Mucosa of stomach (tissue), 1 donor: ENCODE measurements around the gene GABARAP.
A peak's percentile ranks its signal among the peaks of the same experiment; 100 is the strongest.

Experiments used
- H3K27me3 ChIP-seq: one replicate; pipeline ENCODE4 v1.7.0; 2013; ENCODE audit warnings: mild to moderate bottlenecking, low read length; ENCODE audit not compliant: control insufficient read depth, insufficient read depth
- H3K36me3 ChIP-seq: one replicate; pipeline ENCODE4 v1.7.0; 2013; ENCODE audit warnings: low read length; ENCODE audit not compliant: control insufficient read depth, insufficient read depth
- H3K4me1 ChIP-seq: one replicate; pipeline ENCODE4 v1.7.0; 2013; ENCODE audit warnings: mild to moderate bottlenecking, low read length; ENCODE audit not compliant: control insufficient read depth, insufficient read depth
- H3K4me3 ChIP-seq: one replicate; pipeline ENCODE4 v1.7.0; 2013; ENCODE audit warnings: low read length
- H3K9ac ChIP-seq: one replicate; pipeline ENCODE4 v1.7.0; 2013; ENCODE audit warnings: mild to moderate bottlenecking, low read length, moderate library complexity
- H3K9me3 ChIP-seq: one replicate; pipeline ENCODE4 v1.7.0; 2013; ENCODE audit warnings: mild to moderate bottlenecking, low read length, moderate library complexity; ENCODE audit not compliant: control insufficient read depth
- donor health status: Pancreatic carcinoma.

The GABARAP gene

GRCh38 chr17:7241783-7242716, at the start of gene GABARAP:
Gene GABARAP, minus strand, starts transcription at chr17:7242449. Its CDS starts 119 bp downstream, at chr17:7242330.
- H3K9ac ChIP-seq: peak within 1 kb of the TSS; percentile 90
- peak within 1 kb of the TSS; percentile 82 for H3K4me3 ChIP-seq
- H3K4me1 ChIP-seq: peaks cover 25% of the 10 kb centered on the region
- H3K36me3 ChIP-seq: peaks cover 9% of the 10 kb centered on the region
- H3K27me3 ChIP-seq: no peaks in the 10 kb centered on the region
- no peaks in the 10 kb centered on the region for H3K9me3 ChIP-seq

DNA sequence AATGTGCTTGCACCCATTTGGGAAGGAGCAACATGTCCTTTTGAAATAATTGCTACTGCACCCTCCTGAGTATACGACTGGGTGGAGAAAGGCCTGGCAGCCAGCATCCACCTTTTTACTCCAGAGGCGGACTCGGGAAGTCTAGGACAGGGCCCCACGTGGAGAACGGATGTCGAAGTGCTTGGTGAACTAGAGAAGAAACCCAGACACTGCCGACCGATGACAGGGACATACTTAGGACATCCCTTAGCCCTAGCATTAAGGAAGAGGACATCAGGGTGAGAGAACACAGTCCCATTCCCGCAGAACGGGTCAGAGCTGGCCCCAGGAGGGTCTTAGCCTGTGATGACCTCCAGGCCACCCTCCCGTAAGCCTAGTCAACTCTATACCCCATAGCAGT, 48.4 kb upstream of the GABARAP start:
- Histone ChIP-seq H3K9ac (no peak overlapping the region), H3K27me3 (peaks cover 14% of the 10 kb centered on the region), H3K4me3 (no peak overlapping the region), H3K36me3 (no peaks in the 10 kb centered on the region), H3K4me1 (peaks cover 12% of the 10 kb centered on the region), H3K9me3 (no peaks in the 10 kb centered on the region)

- H3K4me1 ChIP-seq: peaks cover 9% of the 10 kb centered on the region
These were observed 47.9 kb upstream of the GABARAP start for GRCh38 chr17:7290166-7290565.

DNA sequence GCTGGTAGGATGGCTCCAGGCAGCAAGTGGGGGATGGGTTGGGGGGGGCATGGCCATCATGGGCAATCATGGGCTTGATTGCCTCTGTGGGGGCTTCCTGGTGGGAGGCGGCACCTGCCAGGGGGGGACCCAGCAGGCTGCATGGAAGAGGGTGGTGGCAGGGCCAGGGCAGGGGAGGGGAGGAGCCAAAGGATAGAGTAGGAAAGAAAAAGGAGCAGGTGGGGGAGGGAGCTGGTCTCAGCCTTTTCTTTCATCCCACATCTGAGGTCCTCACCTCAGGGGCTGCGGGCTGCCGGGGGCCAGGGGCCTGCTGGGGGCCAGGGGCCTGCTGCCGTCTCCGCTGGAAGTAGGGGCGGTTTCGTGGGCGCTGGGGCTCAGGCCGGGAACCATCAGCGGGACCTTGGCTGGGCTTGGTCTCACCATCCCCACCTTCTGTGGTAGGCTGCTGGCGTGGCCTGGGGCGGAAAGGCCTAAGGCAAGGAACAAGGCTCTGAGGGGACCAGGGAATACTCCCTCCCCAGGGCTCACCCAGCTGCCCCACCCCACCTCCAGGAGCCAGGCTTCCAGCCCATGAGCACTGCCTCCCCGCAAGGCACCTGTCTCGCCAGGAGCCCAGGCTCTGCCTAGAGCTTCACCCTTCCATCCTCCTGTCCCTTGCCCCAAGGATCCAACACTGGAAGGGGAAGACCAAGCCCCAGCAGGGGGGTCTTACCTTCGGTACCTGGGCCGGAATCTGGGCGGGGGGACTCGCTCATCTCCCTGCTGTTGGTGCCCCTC, 47.2 kb upstream of the GABARAP start:
- no peaks in the 10 kb centered on the region for H3K36me3 ChIP-seq
- H3K9ac ChIP-seq: no peak overlapping the region
- H3K4me3 ChIP-seq: no peak overlapping the region
- peaks cover 16% of the 10 kb centered on the region for H3K27me3 ChIP-seq
- H3K4me1 ChIP-seq: peaks cover 5% of the 10 kb centered on the region
- no peaks in the 10 kb centered on the region for H3K9me3 ChIP-seq

More at GRCh38 chr17:7290166-7290565, 47.9 kb upstream of the GABARAP start:
- H3K9ac ChIP-seq: no peak overlapping the region
- H3K4me3 ChIP-seq: no peak overlapping the region
- no peaks in the 10 kb centered on the region for H3K36me3 ChIP-seq
- H3K27me3 ChIP-seq: peaks cover 14% of the 10 kb centered on the region
- no peaks in the 10 kb centered on the region for H3K9me3 ChIP-seq

DNA sequence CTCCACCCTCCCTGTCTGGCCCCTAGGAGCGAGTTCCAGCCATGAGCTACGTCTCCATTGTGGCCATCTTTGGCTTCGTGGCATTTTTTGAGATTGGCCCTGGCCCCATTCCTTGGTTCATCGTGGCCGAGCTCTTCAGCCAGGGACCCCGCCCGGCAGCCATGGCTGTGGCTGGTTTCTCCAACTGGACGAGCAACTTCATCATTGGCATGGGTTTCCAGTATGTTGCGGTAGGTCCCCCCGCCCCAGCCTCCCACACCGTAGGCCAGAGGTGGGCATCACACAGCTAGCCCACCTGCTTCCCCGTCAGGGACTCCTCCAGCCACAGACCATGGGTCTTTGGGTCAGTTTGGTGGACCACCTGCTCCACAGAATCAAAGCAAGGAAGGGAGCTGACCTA, 43.4 kb upstream of the GABARAP start:
- Histone ChIP-seq H3K4me1 (peaks cover 16% of the 10 kb centered on the region), H3K9me3 (no peaks in the 10 kb centered on the region), H3K9ac (no peak overlapping the region), H3K27me3 (peaks cover 37% of the 10 kb centered on the region), H3K4me3 (no peak overlapping the region), H3K36me3 (no peaks in the 10 kb centered on the region)

- Histone ChIP-seq H3K36me3 (no peaks in the 10 kb centered on the region), H3K9ac (no peak overlapping the region), H3K4me3 (no peak overlapping the region), H3K27me3 (peaks cover 43% of the 10 kb centered on the region), H3K4me1 (peaks cover 21% of the 10 kb centered on the region), H3K9me3 (no peaks in the 10 kb centered on the region)
These were observed 42.7 kb upstream of the GABARAP start for GRCh38 chr17:7284911-7285310.

- no peak overlapping the region for H3K4me3 ChIP-seq
- no peaks in the 10 kb centered on the region for H3K36me3 ChIP-seq
- H3K9ac ChIP-seq: no peak overlapping the region
- no peaks in the 10 kb centered on the region for H3K9me3 ChIP-seq
- peaks cover 21% of the 10 kb centered on the region for H3K4me1 ChIP-seq
- peaks cover 43% of the 10 kb centered on the region for H3K27me3 ChIP-seq
These were observed 41.4 kb upstream of the GABARAP start for GRCh38 chr17:7283471-7284216.

GRCh38 chr17:7282752-7283321, 40.6 kb upstream of the GABARAP start:
- Histone ChIP-seq H3K4me3 (no peak overlapping the region), H3K9ac (no peak overlapping the region), H3K36me3 (no peaks in the 10 kb centered on the region), H3K4me1 (peaks cover 21% of the 10 kb centered on the region), H3K9me3 (no peaks in the 10 kb centered on the region), H3K27me3 (peaks cover 43% of the 10 kb centered on the region)

DNA sequence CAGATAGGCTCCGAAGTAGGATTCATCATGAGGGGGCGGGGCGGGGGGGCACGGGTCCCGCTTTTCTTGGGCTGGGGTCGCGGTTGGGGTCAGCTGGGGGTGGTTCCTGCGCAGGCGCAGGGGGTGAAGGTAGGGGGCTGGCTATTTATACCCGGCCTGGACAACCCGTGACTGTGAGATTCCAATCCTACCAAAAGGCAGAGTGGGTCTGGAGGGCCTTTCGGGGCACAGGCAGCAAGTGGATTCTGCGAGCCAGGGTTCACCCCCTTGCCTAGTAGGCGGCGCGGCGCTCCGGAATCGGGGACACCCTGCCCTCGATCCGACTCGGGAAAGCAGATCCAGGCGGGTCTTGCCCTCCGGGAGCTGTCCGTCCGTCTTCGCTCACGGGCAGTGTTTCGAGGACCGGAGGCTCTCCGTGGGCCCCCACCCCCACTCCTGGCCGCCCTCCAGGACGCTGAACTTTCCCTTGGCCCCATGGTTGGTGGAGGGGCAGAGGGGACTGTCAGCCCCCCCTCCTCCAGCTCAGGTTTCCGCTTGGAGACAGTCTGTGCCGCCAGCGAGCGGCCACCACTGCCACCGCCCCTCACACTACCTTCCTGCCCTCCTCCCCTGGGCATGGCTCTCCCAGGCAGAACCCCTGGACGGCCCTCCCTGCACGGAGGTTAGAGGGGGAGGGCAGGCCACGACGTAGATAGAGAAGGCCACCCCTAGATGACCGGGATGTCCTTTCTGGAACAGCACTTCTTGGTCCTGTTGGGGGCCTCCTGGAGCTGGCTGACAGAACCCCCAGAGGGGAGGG, 39.9 kb upstream of the GABARAP start:
- Histone ChIP-seq H3K27me3 (peaks cover 43% of the 10 kb centered on the region), H3K4me3 (no peak overlapping the region), H3K9ac (no peak overlapping the region), H3K4me1 (peaks cover 21% of the 10 kb centered on the region), H3K9me3 (no peaks in the 10 kb centered on the region), H3K36me3 (no peaks in the 10 kb centered on the region)

- Histone ChIP-seq H3K4me1 (peaks cover 21% of the 10 kb centered on the region), H3K36me3 (no peaks in the 10 kb centered on the region), H3K9ac (peak within 1 kb of the TSS; percentile 40), H3K9me3 (no peaks in the 10 kb centered on the region), H3K27me3 (peaks cover 43% of the 10 kb centered on the region), H3K4me3 (peak within 1 kb of the TSS; percentile 41)
These were observed 39.1 kb upstream of the GABARAP start, which contains the start of gene SLC2A4 for GRCh38 chr17:7281074-7281952. Gene SLC2A4, plus strand, starts transcription at chr17:7281718. Its CDS starts 217 bp downstream, at chr17:7281935.
